PC-3 (cell line): ENCODE results near the gene SAT2. TPM values are rescaled to one million over a fixed set of nuclear protein-coding genes. Genes with fewer than 3 reads are reported as not detected.
A peak's percentile ranks its signal among the peaks of the same experiment; 100 is the strongest.

Experiments
- ATAC-seq: fragments of 200-7000 bp; cut with Tn5 transposase; 2 replicates; pipeline ENCODE4 v1.9.1; 2020; ENCODE audit warnings: mild to moderate bottlenecking, moderate library complexity
- BruUV-seq: library from RNA; stranded (reverse); fragments of 400-500 nt; replicated peaks from 2 replicates; lab custom pipeline; 2021; lab: Mats Ljungman, UMichigan
- CTCF ChIA-PET: fragments of 300-600 bp; sonication (Branson Sonifier 250); formaldehyde crosslinking; loops from one replicate; lab custom pipeline; 2022; ENCODE audit warnings: antibody characterized with exemption; lab: Charles Lee
- POLR2A ChIA-PET: fragments of 300-600 bp; sonication (Branson Sonifier 250); formaldehyde crosslinking; loops from one replicate; lab custom pipeline; 2022; ENCODE audit warnings: antibody characterized with exemption; ENCODE audit not compliant: unreplicated experiment; lab: Charles Lee
- DNase-seq: peaks from one replicate; pipeline ENCODE4 v3.0.0-alpha.2; 2015
- H2AFZ ChIP-seq: fragments of 300-600 bp; sonication (generic); 2 replicates; pipeline ENCODE4 v1.6.0; 2016; ENCODE audit warnings: antibody characterized with exemption, low read length
- H3F3A ChIP-seq: fragments of 300-600 bp; sonication (generic); one replicate; pipeline ENCODE4 v1.6.0; 2017; ENCODE audit warnings: antibody characterized with exemption, low read length, control low read depth, mild to moderate bottlenecking; ENCODE audit not compliant: unreplicated experiment
- H3K27ac ChIP-seq: fragments of 300-600 bp; sonication (generic); 2 replicates; pipeline ENCODE4 v1.5.1; 2016; ENCODE audit warnings: mild to moderate bottlenecking, low read length
- H3K27me3 ChIP-seq: fragments of 300-600 bp; sonication (generic); 2 replicates; pipeline ENCODE4 v1.6.1; 2016; ENCODE audit warnings: low read length, mixed read lengths
- H3K36me3 ChIP-seq: fragments of 300-600 bp; sonication (generic); 2 replicates; pipeline ENCODE4 v1.6.1; 2016; ENCODE audit warnings: low read depth, mixed run types, low read length, mixed read lengths
- H3K4me1 ChIP-seq: fragments of 300-600 bp; sonication (generic); 2 replicates; pipeline ENCODE4 v1.5.1; 2016; ENCODE audit warnings: low read length; ENCODE audit not compliant: insufficient read depth
- H3K4me2 ChIP-seq: fragments of 300-600 bp; sonication (generic); 2 replicates; pipeline ENCODE4 v1.6.0; 2016; ENCODE audit warnings: low read length
- H3K4me3 ChIP-seq: fragments of 300-600 bp; sonication (generic); 2 replicates; pipeline ENCODE4 v1.5.1; 2016; ENCODE audit warnings: mild to moderate bottlenecking, low read length, mixed read lengths
- H3K79me2 ChIP-seq: fragments of 300-600 bp; sonication (generic); 2 replicates; pipeline ENCODE4 v1.6.1; 2017; ENCODE audit warnings: low read length, mixed read lengths
- H3K9ac ChIP-seq: fragments of 300-600 bp; sonication (generic); 2 replicates; pipeline ENCODE4 v1.6.0; 2016; ENCODE audit warnings: mild to moderate bottlenecking, low read length
- H3K9me2 ChIP-seq: fragments of 300-600 bp; sonication (generic); replicated peaks from 2 replicates; pipeline ENCODE4 v1.6.1; 2016; ENCODE audit warnings: mixed run types, low read length, mixed read lengths
- H3K9me3 ChIP-seq: fragments of 300-600 bp; sonication (generic); 2 replicates; pipeline ENCODE4 v1.6.1; 2016; ENCODE audit warnings: low read length, mixed read lengths
- H4K20me1 ChIP-seq: fragments of 300-600 bp; sonication (generic); 2 replicates; pipeline ENCODE4 v1.6.1; 2016; ENCODE audit warnings: low read length, mixed read lengths
- CTCF ChIP-seq: fragments of 300-600 bp; sonication (generic); conservative IDR thresholded peaks from 2 replicates; pipeline ENCODE4 v1.5.1; 2017; ENCODE audit warnings: antibody characterized with exemption, low read depth, mild to moderate bottlenecking, low read length
- EZH2 ChIP-seq: fragments of 300-600 bp; sonication (generic); IDR thresholded peaks from one replicate; pipeline ENCODE4 v1.6.1; 2017; ENCODE audit warnings: antibody characterized with exemption, mild to moderate bottlenecking, low read length; ENCODE audit not compliant: unreplicated experiment
- EZH2phosphoT487 ChIP-seq: fragments of 300-600 bp; sonication (generic); IDR thresholded peaks from 2 replicates; pipeline ENCODE4 v1.6.1; 2018; ENCODE audit warnings: mild to moderate bottlenecking, antibody characterized with exemption, low read length, borderline replicate concordance
- intact Hi-C: fragments of 100-400 bp; cut with micrococcal nuclease; formaldehyde crosslinking; loops from 2 replicates; pipeline ENCODE4 v1.9.0; 2023
- total RNA-seq: library from RNA; depleted of rRNA; stranded (reverse); fragments of >200 nt; gene quantifications from 2 replicates; pipeline ENCODE4 v1.2.3, GENCODE V29; 2014

The SAT2 gene
- total RNA-seq, 1 experiment from 2014 or later: 33.1 TPM

DNA sequence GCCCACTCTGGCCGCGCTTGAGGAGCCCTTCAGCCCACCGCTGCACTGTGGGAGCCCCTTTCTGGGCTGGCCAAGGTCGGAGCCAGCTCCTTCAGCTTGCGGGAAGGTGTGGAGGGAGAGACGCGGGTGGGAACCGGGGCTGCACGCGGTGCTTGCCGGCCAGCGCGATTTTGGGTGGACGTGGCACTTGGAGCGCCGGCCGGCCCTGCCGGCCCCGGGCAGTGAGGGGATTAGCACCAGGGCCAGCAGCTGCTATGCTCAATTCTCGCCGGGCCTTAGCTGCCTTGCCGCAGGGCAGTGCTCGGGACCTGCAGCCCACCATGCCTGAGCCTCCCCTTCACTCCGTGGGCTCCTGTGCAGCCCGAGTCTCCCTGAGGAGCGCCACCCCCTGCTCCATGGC, 13.2 kb upstream of the SAT2 start:
- Histone ChIP-seq H3K27ac (no peak overlapping the region), H3K9ac (no peak overlapping the region), H3K27me3 (no peaks in the 10 kb centered on the region), H2AFZ (no peak overlapping the region), H3K9me2 (no peaks in the 10 kb centered on the region), H3K4me3 (no peak overlapping the region), H4K20me1 (no peaks in the 10 kb centered on the region), H3K9me3 (no peaks in the 10 kb centered on the region), H3F3A (no peaks in the 10 kb centered on the region), H3K4me2 (no peak overlapping the region), H3K4me1 (no peaks in the 10 kb centered on the region), H3K36me3 (no peaks in the 10 kb centered on the region), H3K79me2 (no peaks in the 10 kb centered on the region)
- intact Hi-C loops: no loop called here
- DNase-seq (no peak), ATAC-seq (no peak)
- no TSS peak for BruUV-seq
- ChIA-PET CTCF (no interaction called here), POLR2A (no interaction called here)
- TF ChIP-seq EZH2: no peak

DNA sequence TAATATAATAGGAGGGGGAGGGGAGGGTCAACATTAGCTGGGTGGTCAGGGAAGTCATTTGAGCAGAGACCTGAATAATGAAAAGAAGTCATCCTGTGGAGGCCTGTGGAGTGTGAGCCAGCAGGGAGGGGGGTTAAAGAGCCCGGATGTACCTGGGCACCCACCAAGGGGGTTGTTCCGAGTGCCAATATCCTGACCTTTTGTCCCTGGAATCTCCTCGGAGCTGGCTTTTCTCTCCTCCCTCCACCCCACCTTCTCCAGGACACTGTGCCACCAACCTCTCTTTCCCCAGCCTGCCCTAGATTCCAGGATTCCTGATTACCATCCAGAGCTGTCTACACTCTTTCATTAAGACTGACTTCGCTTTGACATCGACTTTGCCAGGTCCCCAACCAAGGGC, 8.5 kb upstream of the SAT2 start:
- no peak overlapping the region for H3K4me2 ChIP-seq
- POLR2A ChIA-PET: no interaction called here
- H3K36me3 ChIP-seq: no peaks in the 10 kb centered on the region
- no peak for TF ChIP-seq EZH2
- TF ChIP-seq CTCF: no peak
- no peak for TF ChIP-seq EZH2phosphoT487
- ATAC-seq: no peak
- H3K4me1 ChIP-seq: no peaks in the 10 kb centered on the region
- no peak overlapping the region for H3K27ac ChIP-seq
- no peaks in the 10 kb centered on the region for H3F3A ChIP-seq
- no peak overlapping the region for H3K9ac ChIP-seq
- H3K9me3 ChIP-seq: no peaks in the 10 kb centered on the region
- intact Hi-C loops: no loop called here
- no TSS peak for BruUV-seq
- CTCF ChIA-PET: no interaction called here
- no peaks in the 10 kb centered on the region for H3K79me2 ChIP-seq
- no peaks in the 10 kb centered on the region for H3K9me2 ChIP-seq
- no peak overlapping the region for H2AFZ ChIP-seq
- no peak for DNase-seq
- H3K27me3 ChIP-seq: no peaks in the 10 kb centered on the region
- no peak overlapping the region for H3K4me3 ChIP-seq
- H4K20me1 ChIP-seq: no peaks in the 10 kb centered on the region

DNA sequence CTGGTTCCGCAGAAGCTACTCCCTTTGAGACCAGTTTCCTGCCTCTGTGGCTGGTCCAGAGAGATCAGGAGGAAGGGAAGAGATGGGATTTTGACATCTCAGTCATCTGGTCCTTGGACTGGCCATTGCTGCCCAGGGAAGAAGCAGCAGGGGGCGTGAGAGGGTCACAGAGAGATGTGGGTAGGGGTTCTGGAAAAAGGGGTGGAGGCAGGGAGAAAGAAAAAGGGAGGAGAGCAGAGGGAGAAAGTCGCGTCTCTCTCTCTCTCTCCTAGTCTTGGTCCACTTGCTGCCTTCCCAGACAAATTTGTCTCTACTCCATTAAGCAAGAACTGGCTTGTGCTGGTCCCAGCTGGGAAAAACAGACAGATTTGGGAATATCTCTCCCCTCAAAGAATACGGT, 6.8 kb upstream of the SAT2 start:
- Histone ChIP-seq H3K27me3 (no peaks in the 10 kb centered on the region), H3K4me2 (no peak overlapping the region), H3K9me2 (no peaks in the 10 kb centered on the region), H2AFZ (no peak overlapping the region), H3K9me3 (no peaks in the 10 kb centered on the region), H3K79me2 (no peaks in the 10 kb centered on the region), H4K20me1 (no peaks in the 10 kb centered on the region), H3K9ac (no peak overlapping the region), H3K36me3 (no peaks in the 10 kb centered on the region), H3F3A (no peaks in the 10 kb centered on the region), H3K4me3 (no peak overlapping the region), H3K27ac (no peak overlapping the region), H3K4me1 (no peaks in the 10 kb centered on the region)
- DNase-seq (peak; percentile 38), ATAC-seq (peak; percentile 50)
- TF ChIP-seq EZH2phosphoT487 (no peak), EZH2 (no peak), CTCF (peak; percentile 54)
- ChIA-PET POLR2A (no interaction called here), CTCF (no interaction called here)
- intact Hi-C loops: loop anchor here (5.0 kb wide), 1 partner anchor 53 kb away; the partner anchor contains the start of genes TP53 and WRAP53
- BruUV-seq: no TSS peak
